K562 (cell line): ENCODE measurements around the gene UNC5C. TPM values are rescaled to one million over a fixed set of nuclear protein-coding genes. Genes with fewer than 3 reads are reported as not detected.

Experiments
- ATAC-seq: fragments of 200-7000 bp; cut with Tn5 transposase; 3 replicates; pipeline ENCODE4 v1.9.1; 2020; ENCODE audit warnings: moderate library complexity
- BruUV-seq: library from RNA; stranded (reverse); fragments of 400-500 nt; replicated peaks from 2 replicates; lab custom pipeline; 2021; lab: Mats Ljungman, UMichigan
- CTCF ChIA-PET: fragments of 300-600 bp; formaldehyde crosslinking; extraction: SDS; loops from one replicate; lab custom pipeline; 2021; ENCODE audit warnings: low intra/inter-chr PET ratio; lab: Yijun Ruan, JAX
- POLR2A ChIA-PET: fragments of 300-600, 350-650 bp; sonication (Branson Sonifier 250); formaldehyde crosslinking; extraction: SDS; loops from one replicate; lab custom pipeline; 2021; ENCODE audit warnings: antibody characterized with exemption, inconsistent platforms; lab: Yijun Ruan, JAX
- DNase-seq, 4 experiments: peaks; one replicate each; pipeline versions ENCODE4 v3.0.0 to v3.0.0-alpha.2; 2011 to 2018; ENCODE audit warnings: low spot score in 3 of 4, mixed read lengths in 3 of 4; ENCODE audit errors: extremely low read depth in 1 of 4
- FAIRE-seq: peaks from 2 replicates; lab custom pipeline; 2011; peaks lifted over from hg19 to GRCh38; lab: Jason Lieb, UNC
- H2AFZ ChIP-seq: 2 replicates; pipeline ENCODE4 v1.6.0; 2011; ENCODE audit warnings: low read depth, low read length, control low read depth, inconsistent platforms
- H3K27ac ChIP-seq: fragments of 200-600 bp; 3 replicates; pipeline ENCODE4 v1.8.0; 2011; ENCODE audit warnings: low read depth, mild to moderate bottlenecking, control low read depth, inconsistent platforms, low read length, moderate library complexity, mixed read lengths; ENCODE audit errors: extremely low read depth
- H3K27me3 ChIP-seq, 2 experiments: fragments of 300-600 bp in 1 of 2; 2 replicates in 1 of 2; 3 replicates in 1 of 2; pipeline versions ENCODE4 v1.6.0 to v1.8.0; 2011; ENCODE audit warnings: inconsistent platforms in 2 of 2, low read length in 2 of 2, mild to moderate bottlenecking in 1 of 2, mixed read lengths in 1 of 2, moderate library complexity in 1 of 2; ENCODE audit not compliant: control insufficient read depth in 2 of 2, insufficient read depth in 2 of 2
- H3K36me3 ChIP-seq: fragments of 300-600 bp; 3 replicates; pipeline ENCODE4 v1.8.0; 2011; ENCODE audit warnings: mild to moderate bottlenecking, low read length, inconsistent platforms; ENCODE audit not compliant: control insufficient read depth, insufficient read depth
- H3K4me1 ChIP-seq, 2 experiments: fragments of 200-600 bp in 1 of 2; replicated peaks in 1 of 2; 2 replicates in 1 of 2; 3 replicates in 1 of 2; pipeline versions ENCODE4 v1.5.1 to v1.8.0; 2011; ENCODE audit warnings: inconsistent platforms in 2 of 2, low read length in 2 of 2, mild to moderate bottlenecking in 1 of 2, mixed read lengths in 1 of 2, moderate library complexity in 1 of 2; ENCODE audit not compliant: control insufficient read depth in 2 of 2, insufficient read depth in 2 of 2
- H3K4me2 ChIP-seq: 2 replicates; pipeline ENCODE4 v1.6.1; 2011; ENCODE audit warnings: low read length, control low read depth, inconsistent platforms, mixed read lengths; ENCODE audit not compliant: insufficient read depth
- H3K4me3 ChIP-seq: fragments of 200-600 bp; sonication (generic), shearing (Covaris generic); 2 replicates; pipeline ENCODE4 v1.5.1; 2016; ENCODE audit warnings: control low read depth, inconsistent platforms
- H3K79me2 ChIP-seq: fragments of 200-600 bp; 3 replicates; pipeline ENCODE4 v1.8.0; 2011; ENCODE audit warnings: low read length, inconsistent platforms; ENCODE audit not compliant: control insufficient read depth, insufficient read depth
- H3K9ac ChIP-seq, 2 experiments: 2 replicates each; pipeline versions ENCODE4 v1.6.0 to v1.6.1; 2011; ENCODE audit warnings: low read depth in 2 of 2, low read length in 2 of 2, control low read depth in 1 of 2, inconsistent platforms in 1 of 2, mild to moderate bottlenecking in 1 of 2, mixed read lengths in 1 of 2; ENCODE audit not compliant: insufficient read depth in 1 of 2
- H3K9me1 ChIP-seq: one replicate; pipeline ENCODE4 v1.6.0; 2011; ENCODE audit warnings: inconsistent platforms, mild to moderate bottlenecking, low read length, moderate library complexity; ENCODE audit not compliant: control insufficient read depth, insufficient read depth
- H3K9me3 ChIP-seq: replicated peaks from 2 replicates; pipeline ENCODE4 v1.5.1; 2011; ENCODE audit warnings: low read depth, low read length, inconsistent platforms; ENCODE audit not compliant: control insufficient read depth, insufficient read depth
- H4K20me1 ChIP-seq: replicated peaks from 2 replicates; pipeline ENCODE4 v1.6.1; 2011; ENCODE audit warnings: low read length, inconsistent platforms, mixed read lengths; ENCODE audit not compliant: control insufficient read depth, insufficient read depth
- RBBP5 ChIP-seq: fragments of 200-600 bp; sonication (generic); IDR thresholded peaks from 2 replicates; pipeline ENCODE4 v1.6.1; 2012; ENCODE audit warnings: borderline replicate concordance, mild to moderate bottlenecking, low read length, control low read depth, inconsistent platforms; ENCODE audit not compliant: insufficient read depth, poor library complexity, severe bottlenecking
- SMARCB1 ChIP-seq: IDR thresholded peaks from 2 replicates; pipeline ENCODE4 v1.6.1; 2011; ENCODE audit warnings: improper control_type of control experiment, low read depth; ENCODE audit not compliant: insufficient read length
- ZKSCAN3 ChIP-seq: fragments of 250-450 bp; sonication (Bioruptor Pico); IDR thresholded peaks from 2 replicates; pipeline ENCODE4 v1.4.0; 2020
- ZNF165 ChIP-seq: fragments of 250-450 bp; sonication (Bioruptor Pico); IDR thresholded peaks from 2 replicates; pipeline ENCODE4 v1.4.0; 2020; ENCODE audit warnings: borderline replicate concordance
- WGBS: fragments of 100-300 bp; shearing (Covaris generic); methylation state at CpG from one replicate; pipeline ENCODE4 v1.1.6; 2016; ENCODE audit warnings: low coverage, mixed read lengths; ENCODE audit not compliant: insufficient coverage; ENCODE audit errors: missing lambda C conversion rate; 5-methylcytosine and 5-hydroxymethylcytosine counted together
- in situ Hi-C: fragments of 300-500 bp; cut with MboI; formaldehyde crosslinking; loops from 4 replicates; pipeline ENCODE4 v1.15.0; 2018; ENCODE audit warnings: inconsistent platforms, mixed read lengths
- intact Hi-C: fragments of 100-400 bp; cut with micrococcal nuclease; formaldehyde crosslinking; loops from 2 replicates; pipeline ENCODE4 v1.14.2; 2022
- polyA plus RNA-seq, 8 experiments: library from polyadenylated mRNA; depleted of rRNA in 4 of 8; stranded (reverse) in 5 of 8; unstranded in 3 of 8; fragments of >200 nt; fragmentation: Nextera tagmentation in 2 of 8; fragmentation: Illumina TruSeq in 1 of 8; extraction: Ambion mirVana in 2 of 8; extraction: Trizol in 1 of 8; gene quantifications; 2 replicates each; pipeline versions ENCODE4 v1.2.1 to v1.2.3, GENCODE V29; 2011 to 2014; ENCODE audit warnings: inconsistent platforms in 1 of 8, missing spikeins in 1 of 8
- total RNA-seq, 7 experiments: library from RNA; depleted of rRNA in 6 of 7; stranded (reverse); fragments of >200 nt in 6 of 7; fragmentation: Illumina TruSeq in 2 of 7; extraction: Trizol in 2 of 7; gene quantifications; 2 replicates each; pipeline versions ENCODE4 v1.2.1 to v1.2.3, GENCODE V29; 2011 to 2021; ENCODE audit warnings: low replicate concordance in 1 of 7
- TF ChIP-seq, protein P1 (sequence below): fragments of 250-450 bp; sonication (Bioruptor Pico); IDR thresholded peaks from 2 replicates; pipeline ENCODE4 v1.5.0; 2020; ENCODE audit warnings: mild to moderate bottlenecking, borderline replicate concordance

The UNC5C gene
- total and polyA plus RNA-seq, 9 of the 15 experiments (the other 6 are each of a cell fraction or from before 2014, with no cell fraction given), result under 0.01 to 0.10 (median 0.03) TPM; not detected in 1

DNA sequence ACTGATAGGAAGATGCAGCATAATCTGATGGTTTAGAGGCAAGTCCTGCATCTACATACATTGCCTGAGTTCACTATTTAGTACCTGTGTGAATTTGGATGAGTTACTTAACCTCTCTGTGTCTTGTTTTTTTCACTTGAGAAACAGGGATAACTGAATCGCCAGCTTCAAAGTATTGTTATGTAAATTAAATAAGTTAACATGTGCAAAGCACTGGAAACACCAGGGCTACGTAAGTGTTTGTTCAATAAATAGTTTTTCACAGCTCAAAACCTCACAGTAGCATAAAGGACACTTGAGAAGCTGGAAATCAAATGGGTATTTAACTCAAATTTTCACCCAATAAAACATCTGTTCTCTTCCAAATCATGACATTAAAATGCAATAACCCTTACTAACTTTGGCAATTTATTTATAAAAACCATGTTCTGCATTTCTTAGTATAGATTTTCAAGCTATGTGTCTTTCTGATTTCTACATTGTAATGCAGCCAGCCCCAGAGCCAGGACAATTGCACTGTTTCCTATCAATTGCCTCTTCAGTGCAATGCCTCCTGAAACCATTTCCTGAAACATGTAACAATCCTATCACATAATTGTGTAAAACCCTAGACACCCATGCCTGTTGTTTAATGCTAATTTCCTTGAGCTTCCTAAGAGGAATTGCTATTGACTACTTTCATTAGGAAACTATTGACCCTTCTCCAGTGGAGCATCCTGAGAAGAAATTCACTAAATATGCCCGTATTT lies 177.1 kb downstream of the UNC5C start:
- Histone ChIP-seq H3K4me3 (no peak overlapping the region), H3K4me1 (no peaks in the 10 kb centered on the region), H3K9ac (no peak overlapping the region), H3K36me3 (no peaks in the 10 kb centered on the region), H3K27me3 (no peaks in the 10 kb centered on the region), H2AFZ (no peak overlapping the region), H3K9me3 (no peaks in the 10 kb centered on the region), H3K9me1 (no peaks in the 10 kb centered on the region), H3K4me2 (no peak overlapping the region), H3K27ac (no peak overlapping the region), H3K79me2 (no peaks in the 10 kb centered on the region), H4K20me1 (no peaks in the 10 kb centered on the region)
- ChIA-PET POLR2A (interaction anchor here (1.2 kb wide), 1 partner anchor 16 kb away, joined by 3 read pairs; no protein-coding TSS in a partner anchor), CTCF (no interaction called here)
- TF ChIP-seq ZNF165 (CRISPR knock-in tag) (no peak), RBBP5 (no peak), SMARCB1 (no peak), ZKSCAN3 (CRISPR knock-in tag) (no peak)
- TF ChIP-seq, protein P1, sequence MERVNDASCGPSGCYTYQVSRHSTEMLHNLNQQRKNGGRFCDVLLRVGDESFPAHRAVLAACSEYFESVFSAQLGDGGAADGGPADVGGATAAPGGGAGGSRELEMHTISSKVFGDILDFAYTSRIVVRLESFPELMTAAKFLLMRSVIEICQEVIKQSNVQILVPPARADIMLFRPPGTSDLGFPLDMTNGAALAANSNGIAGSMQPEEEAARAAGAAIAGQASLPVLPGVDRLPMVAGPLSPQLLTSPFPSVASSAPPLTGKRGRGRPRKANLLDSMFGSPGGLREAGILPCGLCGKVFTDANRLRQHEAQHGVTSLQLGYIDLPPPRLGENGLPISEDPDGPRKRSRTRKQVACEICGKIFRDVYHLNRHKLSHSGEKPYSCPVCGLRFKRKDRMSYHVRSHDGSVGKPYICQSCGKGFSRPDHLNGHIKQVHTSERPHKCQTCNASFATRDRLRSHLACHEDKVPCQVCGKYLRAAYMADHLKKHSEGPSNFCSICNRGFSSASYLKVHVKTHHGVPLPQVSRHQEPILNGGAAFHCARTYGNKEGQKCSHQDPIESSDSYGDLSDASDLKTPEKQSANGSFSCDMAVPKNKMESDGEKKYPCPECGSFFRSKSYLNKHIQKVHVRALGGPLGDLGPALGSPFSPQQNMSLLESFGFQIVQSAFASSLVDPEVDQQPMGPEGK (CRISPR knock-in tag), result no peak
- DNase-seq (no peak), ATAC-seq (no peak), FAIRE-seq (no peak)
- intact Hi-C loops, result no loop called here
- WGBS, result 3% methylated on average over 3 of the region's 3 CpGs
- BruUV-seq, result no TSS peak
- in situ Hi-C loops, result no loop called here
